ENCODE results near the gene IFNGR1.

Gene IFNGR1

GRCh38 chr6:137218917-137219663 is at the start of gene IFNGR1:
IFNGR1 (minus strand) TSS chr6:137219385; CDS start chr6:137219327, 58 bp downstream.
- peak; percentile 68 for DNase-seq (ENCODE audit: low read depth)
- no peak for TF ChIP-seq CTCF (IDR thresholded peaks at IDR 0.05; ENCODE audit: low read depth, low read length, missing control alignments)
- in situ Hi-C loops (cut with HindIII; ENCODE audit: low sequenced_read_pairs) = no loop called here
- peak within 1 kb of the TSS; percentile 93 for H3K4me3 ChIP-seq (ENCODE audit: low read depth, low read length)

GRCh38 chr6:137268911-137269310 is 49.7 kb upstream of the IFNGR1 start:
- DNase-seq (ENCODE audit: low read depth) = no peak
- in situ Hi-C loops (cut with HindIII; ENCODE audit: low sequenced_read_pairs) = no loop called here
- no peak for TF ChIP-seq CTCF (IDR thresholded peaks at IDR 0.05; ENCODE audit: low read depth, low read length, missing control alignments)
- H3K4me3 ChIP-seq (ENCODE audit: low read depth, low read length) = no peak overlapping the region

GRCh38 chr6:137266309-137266586 is 47.1 kb upstream of the IFNGR1 start:
- in situ Hi-C loops (cut with HindIII; ENCODE audit: low sequenced_read_pairs) = no loop called here

GRCh38 chr6:137265561-137266308 is 46.5 kb upstream of the IFNGR1 start:
- no peak for TF ChIP-seq CTCF (IDR thresholded peaks at IDR 0.05; ENCODE audit: low read depth, low read length, missing control alignments)
- DNase-seq (ENCODE audit: low read depth) = no peak
- no peak overlapping the region for H3K4me3 ChIP-seq (ENCODE audit: low read depth, low read length)
- in situ Hi-C loops (cut with HindIII; ENCODE audit: low sequenced_read_pairs) = no loop called here

More at GRCh38 chr6:137266309-137266586, 47.1 kb upstream of the IFNGR1 start:
- no peak overlapping the region for H3K4me3 ChIP-seq (ENCODE audit: low read depth, low read length)
- TF ChIP-seq CTCF (IDR thresholded peaks at IDR 0.05; ENCODE audit: low read depth, low read length, missing control alignments) = no peak
- DNase-seq (ENCODE audit: low read depth) = no peak

GRCh38 chr6:137264311-137265075 is 45.3 kb upstream of the IFNGR1 start:
- DNase-seq (ENCODE audit: low read depth) = no peak
- TF ChIP-seq CTCF (IDR thresholded peaks at IDR 0.05; ENCODE audit: low read depth, low read length, missing control alignments) = no peak
- H3K4me3 ChIP-seq (ENCODE audit: low read depth, low read length) = no peak overlapping the region
- in situ Hi-C loops (cut with HindIII; ENCODE audit: low sequenced_read_pairs) = no loop called here

- in situ Hi-C loops (cut with HindIII; ENCODE audit: low sequenced_read_pairs) = no loop called here
- no peak for DNase-seq (ENCODE audit: low read depth)
Observed at GRCh38 chr6:137261761-137262160, 42.6 kb upstream of the IFNGR1 start.

More at GRCh38 chr6:137261761-137262160, 42.6 kb upstream of the IFNGR1 start:
- TF ChIP-seq CTCF (IDR thresholded peaks at IDR 0.05; ENCODE audit: low read depth, low read length, missing control alignments) = no peak
- H3K4me3 ChIP-seq (ENCODE audit: low read depth, low read length) = no peak overlapping the region

Data from astrocyte of the cerebellum (primary cell).